Activated CD4-positive, alpha-beta T cell treated with anti-CD3 and anti-CD28 coated beads, Interleukin-10, Interleukin-2, amounts not matched to agents 100 ng/mL and 50 ng/mL, durations not matched to agents 16 hours and 8 hours (primary cell): ENCODE measurements around the gene DOK5.
A peak's percentile ranks its signal among the peaks of the same experiment; 100 is the strongest.

ENCODE experiments used
- DNase-seq: peaks from one replicate; pipeline ENCODE4 v3.0.0-alpha.2; 2020

Gene DOK5

GRCh38 chr20:54650052-54650719, 174.8 kb downstream of the DOK5 start:
- no peak for DNase-seq

DNA sequence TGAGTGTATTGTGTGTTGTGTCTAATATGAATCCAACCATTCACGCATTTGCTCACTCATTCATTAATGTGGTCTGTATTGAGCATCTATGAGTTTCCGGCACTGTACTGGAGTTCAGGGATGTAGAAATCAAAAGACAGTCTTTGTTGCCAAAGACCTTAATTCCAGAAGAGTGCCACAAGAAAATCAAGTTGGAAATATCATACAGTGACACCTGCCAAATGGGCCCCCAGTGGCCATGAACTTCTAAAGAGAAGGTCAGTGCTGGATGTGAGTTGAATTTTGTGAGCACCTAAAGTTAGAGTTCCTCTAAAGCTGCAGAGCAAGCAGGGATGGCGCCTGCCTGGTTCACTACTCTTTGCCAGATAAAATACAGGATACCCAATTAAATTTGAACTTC, 175.9 kb downstream of the DOK5 start:
- DNase-seq: no peak

GRCh38 chr20:54654450-54654849, 179.1 kb downstream of the DOK5 start:
- DNase-seq: no peak

DNA sequence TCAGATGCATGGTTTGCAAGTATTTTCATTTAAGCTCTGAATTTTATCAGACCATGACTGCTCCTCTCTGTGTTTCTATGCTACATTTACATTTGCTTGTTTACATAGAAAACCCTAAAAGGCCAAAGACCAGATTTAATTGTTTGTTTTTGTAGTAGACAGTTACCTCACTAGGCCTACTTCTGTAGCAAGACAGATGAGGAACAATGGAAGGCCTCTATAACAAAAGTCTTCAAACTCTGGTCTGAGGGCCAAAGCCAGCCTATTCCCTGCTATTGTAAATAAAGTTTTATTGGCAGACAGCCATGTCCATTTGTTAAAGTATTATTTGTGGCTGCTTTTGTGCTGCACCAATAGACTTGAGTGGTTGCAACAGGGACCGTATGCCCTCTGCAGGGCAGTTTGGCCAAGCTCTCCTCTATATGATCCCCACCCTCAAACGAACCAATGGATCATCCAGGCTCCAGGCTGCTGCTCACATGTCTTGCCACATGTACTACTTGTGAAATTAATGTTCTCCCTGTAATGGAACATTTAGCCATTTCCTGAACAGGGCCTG, 182.0 kb downstream of the DOK5 start:
- no peak for DNase-seq

DNA sequence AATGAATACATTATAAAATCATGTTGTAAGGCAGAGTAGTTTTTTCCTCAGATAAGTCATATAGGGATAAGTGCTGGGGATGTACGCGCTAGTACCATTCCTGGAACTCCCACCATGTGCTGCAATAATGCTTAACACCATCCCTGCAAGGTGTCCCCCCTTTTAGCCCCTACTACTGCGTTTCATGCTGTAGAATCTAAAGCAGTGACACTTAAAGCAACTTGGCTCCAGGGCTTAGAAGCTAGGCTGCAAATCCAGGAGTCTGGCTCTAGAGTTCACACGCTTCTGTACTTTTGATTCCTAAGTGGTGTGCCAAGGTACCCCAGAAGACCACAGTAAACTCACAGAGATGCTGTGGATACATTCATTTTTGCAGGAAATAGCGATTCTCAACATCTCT, 183.1 kb downstream of the DOK5 start:
- no peak for DNase-seq

- no peak for DNase-seq
Measured at GRCh38 chr20:54661265-54661664, 185.9 kb downstream of the DOK5 start.

- DNase-seq: no peak
Measured at GRCh38 chr20:54661880-54662465, 186.6 kb downstream of the DOK5 start.

DNA sequence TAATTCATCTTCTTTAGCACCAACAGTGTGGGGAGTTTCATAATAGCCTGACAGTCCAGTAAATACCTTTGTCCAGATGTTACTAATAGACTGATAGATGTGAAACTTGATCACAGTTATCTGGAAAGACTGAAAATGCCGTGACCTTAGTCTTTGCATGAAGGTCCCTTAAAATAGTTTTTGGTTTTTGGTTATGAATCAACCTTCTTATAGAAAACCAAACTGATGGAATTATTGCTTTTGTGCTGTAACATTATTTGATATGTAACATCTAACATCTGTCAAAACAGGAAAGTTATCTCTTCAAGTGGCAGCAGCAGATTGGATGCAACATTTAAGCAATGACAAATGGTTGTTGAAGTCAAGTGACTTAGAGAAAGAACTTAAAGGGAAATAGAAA, 190.4 kb downstream of the DOK5 start:
- DNase-seq: no peak

DNA sequence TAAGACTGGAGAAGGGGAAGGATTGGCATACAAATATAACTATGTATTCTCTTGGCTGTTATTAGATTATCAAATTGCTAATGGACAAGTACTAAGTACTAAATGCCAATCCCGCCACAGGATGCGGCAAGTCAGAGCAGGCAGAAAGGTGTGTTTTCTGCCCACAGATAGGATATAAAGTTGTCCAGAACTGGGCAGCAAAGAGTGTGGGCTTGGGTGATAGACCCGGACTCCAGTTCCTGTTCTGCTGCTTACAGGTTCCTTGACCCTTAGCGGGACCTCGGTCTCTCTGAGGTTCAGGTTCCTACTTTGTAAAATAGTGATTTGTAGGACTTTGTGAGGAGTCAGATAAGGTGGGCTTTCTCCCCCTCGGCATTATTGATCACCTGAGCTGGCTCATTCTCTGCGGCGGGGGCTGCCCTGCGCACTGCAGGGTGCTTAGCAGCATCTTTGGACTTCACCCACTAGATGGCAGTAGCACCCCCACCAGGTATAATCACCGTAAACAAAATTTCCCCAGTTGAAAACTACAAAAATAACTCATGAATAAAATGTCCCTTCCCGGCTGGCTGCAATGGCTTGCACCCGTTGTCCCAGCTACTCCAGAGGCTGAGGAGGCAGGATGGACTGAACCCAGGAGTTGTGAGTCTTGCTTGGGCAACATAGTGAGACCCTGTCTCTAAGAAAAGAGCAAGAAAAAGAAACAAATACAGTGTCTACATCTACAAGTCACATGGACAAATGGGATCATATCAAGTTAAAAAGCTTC, 193.1 kb downstream of the DOK5 start:
- peak; percentile 49 for DNase-seq

- DNase-seq: no peak
Measured at GRCh38 chr20:54669040-54669363, 193.6 kb downstream of the DOK5 start.

DNA sequence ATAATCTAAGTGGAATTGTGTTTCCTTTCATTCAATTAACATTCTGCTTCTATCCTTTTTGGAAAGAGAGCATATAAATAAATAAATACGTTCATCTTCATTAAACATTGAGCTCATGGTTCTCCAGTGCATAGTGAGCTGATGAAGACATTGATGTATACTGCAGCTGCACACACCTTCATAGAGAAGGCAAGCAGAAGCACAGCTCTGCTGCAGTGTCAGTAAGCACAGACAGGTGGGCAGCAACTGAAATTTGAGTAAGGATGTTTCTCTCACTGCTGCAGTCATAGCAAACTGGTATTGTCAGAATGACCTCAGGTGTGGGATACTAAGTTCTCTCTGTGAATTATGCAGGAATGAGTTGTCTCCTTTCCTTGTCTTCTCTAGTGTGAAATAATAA, 202.9 kb downstream of the DOK5 start:
- DNase-seq: no peak

DNA sequence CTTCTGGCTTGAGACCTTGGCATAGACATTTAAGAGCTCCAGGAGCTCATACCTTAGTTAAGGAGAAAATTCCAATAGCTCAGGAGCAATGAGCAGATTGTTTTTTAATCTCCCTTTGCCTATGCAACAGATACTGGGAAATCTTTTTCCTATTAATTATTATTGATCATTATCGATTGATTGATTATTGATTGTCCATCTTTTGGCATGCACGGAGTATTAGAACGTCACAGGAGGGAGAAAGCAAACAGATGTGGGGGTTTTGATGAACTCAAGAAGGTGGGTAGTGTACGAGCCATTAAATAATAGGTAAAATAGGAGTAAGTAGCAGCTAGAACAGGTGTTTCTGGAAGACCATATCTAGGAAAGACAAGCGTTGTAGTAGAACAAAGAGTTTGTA, 205.0 kb downstream of the DOK5 start:
- DNase-seq: no peak

DNA sequence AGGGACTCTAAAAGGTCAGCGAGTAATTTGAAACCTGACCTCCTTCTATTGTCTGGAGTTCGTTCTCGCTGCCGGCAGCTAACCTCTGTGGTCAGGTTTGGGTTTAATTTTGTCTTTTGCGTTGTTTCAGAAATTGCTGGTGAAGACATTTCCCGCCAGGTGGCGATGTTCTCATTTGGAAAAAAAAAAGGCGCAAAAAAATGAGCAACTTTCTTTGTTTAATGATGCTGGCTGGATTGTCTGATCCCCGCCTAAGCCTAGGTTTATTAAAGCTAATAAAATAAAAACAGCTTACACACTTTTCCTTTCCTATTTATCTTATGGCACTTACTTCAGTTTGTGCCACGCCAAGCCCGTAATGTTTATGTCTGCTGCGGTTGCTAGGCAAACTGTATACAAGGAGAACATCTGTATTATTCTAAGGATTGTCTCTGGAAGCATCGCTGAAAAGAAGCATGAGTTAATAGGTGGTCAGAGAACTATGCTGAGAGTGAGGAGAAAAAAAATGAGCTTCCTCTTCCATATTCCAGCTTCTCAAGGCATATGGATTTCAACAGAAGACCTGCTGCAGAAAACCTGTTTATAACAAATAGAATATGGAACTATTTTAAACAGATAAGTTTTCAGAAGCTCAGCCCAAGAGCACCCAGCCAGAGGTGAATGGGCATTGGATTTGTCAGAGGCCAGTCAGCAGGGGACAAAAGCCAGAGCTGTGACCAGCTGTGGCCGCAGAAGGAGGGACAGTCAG, 205.7 kb downstream of the DOK5 start:
- peak; percentile 22 for DNase-seq

GRCh38 chr20:54681869-54682268, 206.5 kb downstream of the DOK5 start:
- DNase-seq: no peak

- no peak for DNase-seq
Measured at GRCh38 chr20:54688476-54688875, 213.1 kb downstream of the DOK5 start.

- no peak for DNase-seq
Measured at GRCh38 chr20:54690323-54690722, 214.9 kb downstream of the DOK5 start.

DNA sequence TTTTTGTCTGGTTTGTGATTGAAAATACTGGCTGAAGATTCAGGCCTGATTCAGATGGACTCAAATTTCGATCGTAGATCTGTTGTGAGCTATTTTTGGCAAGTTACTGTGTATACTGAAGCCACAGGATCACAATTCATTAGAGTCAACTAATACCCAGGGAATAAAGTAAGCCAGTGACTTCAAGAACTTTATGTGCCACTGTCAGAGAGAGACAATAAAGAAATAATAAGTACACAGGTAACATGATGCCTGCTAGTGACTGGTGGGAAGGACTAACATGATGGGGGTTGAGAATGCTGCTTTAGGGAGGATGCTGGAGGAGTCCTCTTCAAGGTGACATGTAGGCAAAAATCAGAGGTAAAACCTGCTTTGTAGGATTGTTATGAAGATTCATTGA, 215.9 kb downstream of the DOK5 start:
- no peak for DNase-seq

DNA sequence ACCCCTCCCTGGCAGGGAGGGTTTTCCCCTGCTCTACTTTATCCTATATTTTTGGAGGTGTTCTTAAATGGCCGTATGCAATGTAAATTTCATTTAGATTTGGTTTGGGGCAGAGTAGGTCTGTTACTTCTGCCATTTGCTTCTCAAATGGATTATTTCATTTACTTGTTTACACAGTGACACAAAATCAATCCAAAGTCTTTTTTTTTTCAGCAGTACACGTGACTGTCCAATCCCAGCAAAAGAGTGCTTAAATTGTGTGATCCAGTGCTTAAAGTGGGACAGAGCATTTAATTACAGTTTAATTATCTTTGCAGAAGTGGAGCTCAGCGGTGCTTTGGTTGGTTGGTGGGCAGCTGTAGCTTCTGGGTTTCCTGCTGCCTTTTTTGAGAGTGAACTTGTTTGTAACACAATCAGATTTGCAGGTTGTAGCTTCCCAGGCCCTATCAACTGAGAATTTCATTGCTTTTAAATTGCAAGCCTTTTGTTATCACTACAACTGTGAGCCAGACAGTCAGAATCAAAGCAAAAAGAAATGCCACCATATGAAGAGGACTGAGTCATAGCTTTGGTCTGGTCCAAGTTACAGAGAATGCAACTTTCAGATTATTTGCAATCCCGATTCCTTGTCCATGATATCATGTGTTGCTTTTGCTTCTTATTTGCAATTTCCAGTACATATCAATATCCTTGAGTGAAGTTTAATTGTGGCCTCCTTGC, 216.9 kb downstream of the DOK5 start:
- DNase-seq: no peak

- no peak for DNase-seq
Measured at GRCh38 chr20:54694516-54694915, 219.1 kb downstream of the DOK5 start.

GRCh38 chr20:54698373-54698772, 223.0 kb downstream of the DOK5 start:
- DNase-seq: no peak
